GM12878 (cell line): ENCODE results near the gene TAF11L2. TPM values are rescaled to one million over a fixed set of nuclear protein-coding genes. Genes with fewer than 3 reads are reported as not detected.

Experiments used
- ATAC-seq: fragments of 200-7000 bp; cut with Tn5 transposase; 3 replicates; pipeline ENCODE4 v1.9.1; 2020; ENCODE audit warnings: mild to moderate bottlenecking, moderate library complexity
- BruUV-seq: library from RNA; stranded (reverse); fragments of 400-500 nt; replicated peaks from 2 replicates; lab custom pipeline; 2021; lab: Mats Ljungman, UMichigan
- CTCF ChIA-PET: fragments of 300-600 bp; sonication (Branson Sonifier 250); formaldehyde crosslinking; extraction: SDS; loops from one replicate; lab custom pipeline; 2021; ENCODE audit warnings: inconsistent platforms; lab: Yijun Ruan, JAX
- POLR2A ChIA-PET: fragments of 350-600 bp; formaldehyde crosslinking; extraction: SDS; loops from one replicate; lab custom pipeline; 2021; ENCODE audit warnings: inconsistent platforms; lab: Charles Lee
- RAD21 ChIA-PET: fragments of 300-600 bp; sonication (Branson Sonifier 250); formaldehyde crosslinking; loops from one replicate; lab custom pipeline; 2023; ENCODE audit warnings: antibody characterized with exemption; ENCODE audit not compliant: unreplicated experiment; lab: Charles Lee
- SMC1A ChIA-PET: fragments of 300-600 bp; sonication (Branson Sonifier 250); formaldehyde crosslinking; loops from one replicate; lab custom pipeline; 2023; ENCODE audit not compliant: unreplicated experiment, uncharacterized antibody; lab: Charles Lee
- DNase-seq: peaks from one replicate; pipeline ENCODE4 v3.0.0-alpha.2; 2011; ENCODE audit warnings: low read depth, low spot score
- FAIRE-seq: peaks from 3 replicates; lab custom pipeline; 2011; peaks lifted over from hg19 to GRCh38; lab: Jason Lieb, UNC
- H2AFZ ChIP-seq: 2 replicates; pipeline ENCODE4 v1.6.0; 2011; ENCODE audit warnings: low read depth, low read length, control low read depth; ENCODE audit not compliant: control insufficient read depth
- H3K27ac ChIP-seq: 2 replicates; pipeline ENCODE4 v1.5.1; 2011; ENCODE audit warnings: control low read depth; ENCODE audit not compliant: control insufficient read depth, insufficient read depth
- H3K27me3 ChIP-seq, 2 experiments: replicated peaks in 1 of 2; 2 replicates each; pipeline versions ENCODE4 v1.6.0 to v1.6.1; 2011; ENCODE audit warnings: low read length in 1 of 2; ENCODE audit not compliant: control insufficient read depth in 2 of 2, insufficient read depth in 2 of 2
- H3K36me3 ChIP-seq, 2 experiments: 2 replicates each; pipeline ENCODE4 v1.5.1; 2011; ENCODE audit warnings: low read length in 1 of 2; ENCODE audit not compliant: control insufficient read depth in 2 of 2, insufficient read depth in 2 of 2
- H3K4me1 ChIP-seq: 2 replicates; pipeline ENCODE4 v1.6.1; 2011; ENCODE audit warnings: mild to moderate bottlenecking, low read length, moderate library complexity, mixed read lengths; ENCODE audit not compliant: control insufficient read depth, insufficient read depth
- H3K4me2 ChIP-seq: 2 replicates; pipeline ENCODE4 v1.6.0; 2011; ENCODE audit warnings: control low read depth; ENCODE audit not compliant: control insufficient read depth, insufficient read depth
- H3K4me3 ChIP-seq: fragments of 200-600 bp; sonication (generic); 2 replicates; pipeline ENCODE4 v1.5.1; 2016
- H3K79me2 ChIP-seq: 2 replicates; pipeline ENCODE4 v1.6.0; 2011; ENCODE audit warnings: low read length; ENCODE audit not compliant: control insufficient read depth, insufficient read depth
- H3K9ac ChIP-seq: 2 replicates; pipeline ENCODE4 v1.8.0; 2011; ENCODE audit warnings: low read length, control low read depth, mixed read lengths; ENCODE audit not compliant: control insufficient read depth, insufficient read depth
- H3K9me3 ChIP-seq: replicated peaks from 3 replicates; pipeline ENCODE4 v1.5.1; 2011; ENCODE audit warnings: mild to moderate bottlenecking, low read length; ENCODE audit not compliant: control insufficient read depth, insufficient read depth
- H4K20me1 ChIP-seq: 2 replicates; pipeline ENCODE4 v1.6.0; 2011; ENCODE audit not compliant: control insufficient read depth, insufficient read depth
- BACH1 ChIP-seq: fragments of 450-650 bp; IDR thresholded peaks from 2 replicates; pipeline ENCODE4 v1.6.1; 2017; ENCODE audit warnings: mild to moderate bottlenecking, borderline replicate concordance
- PBX3 ChIP-seq: IDR thresholded peaks from 2 replicates; pipeline ENCODE4 v1.6.1; 2011; ENCODE audit warnings: mild to moderate bottlenecking, low read depth, low read length, moderate library complexity; ENCODE audit not compliant: insufficient replicate concordance
- POU2F2 ChIP-seq: IDR thresholded peaks from 3 replicates; pipeline ENCODE4 v1.6.1; 2011; ENCODE audit warnings: low read depth, mild to moderate bottlenecking, low read length, borderline replicate concordance
- RAD51 ChIP-seq: fragments of 450-650 bp; IDR thresholded peaks from 2 replicates; pipeline ENCODE4 v1.6.1; 2016; ENCODE audit warnings: moderate library complexity, mild to moderate bottlenecking, inconsistent platforms
- SMAD1 ChIP-seq: fragments of 450-650 bp; IDR thresholded peaks from 2 replicates; pipeline ENCODE4 v1.6.1; 2018; ENCODE audit warnings: mild to moderate bottlenecking, low read depth; ENCODE audit not compliant: partially characterized antibody
- USF2 ChIP-seq: IDR thresholded peaks from 2 replicates; pipeline ENCODE4 v1.6.1; 2011; ENCODE audit warnings: low read depth, low read length, improper control_type of control experiment, borderline replicate concordance
- WGBS: methylation state at CpG from one replicate; pipeline ENCODE4 v1.1.6; 2016; ENCODE audit warnings: low lambda C conversion rate; ENCODE audit not compliant: insufficient replicate concordance, insufficient coverage; ENCODE audit errors: missing lambda C conversion rate; 5-methylcytosine and 5-hydroxymethylcytosine counted together
- in situ Hi-C: fragments of 300-500 bp; cut with MboI; formaldehyde crosslinking; loops from 9 replicates; pipeline ENCODE4 v1.14.3; 2018; ENCODE audit warnings: mixed read lengths
- intact Hi-C: fragments of 100-400 bp; cut with micrococcal nuclease; formaldehyde crosslinking; loops from one replicate; pipeline ENCODE4 v1.14.2; 2022; ENCODE audit not compliant: unreplicated experiment
- polyA plus RNA-seq, 11 experiments: library from polyadenylated mRNA; depleted of rRNA in 4 of 11; unstranded in 6 of 11; stranded (reverse) in 5 of 11; fragments of >200 nt; fragmentation: Nextera tagmentation in 4 of 11; fragmentation: Illumina TruSeq in 1 of 11; extraction: Ambion mirVana in 4 of 11; extraction: Trizol in 1 of 11; gene quantifications; 1 replicate in 1 of 11; 2 replicates in 10 of 11; pipeline versions ENCODE4 v1.2.1 to v1.2.3, GENCODE V29; 2011 to 2016; ENCODE audit warnings: inconsistent platforms in 2 of 11, missing spikeins in 2 of 11, low read depth in 1 of 11
- total RNA-seq, 4 experiments: library from RNA; depleted of rRNA in 3 of 4; stranded (reverse); fragments of >200 nt in 3 of 4; fragmentation: Illumina TruSeq in 1 of 4; extraction: Trizol in 1 of 4; gene quantifications; 2 replicates each; pipeline versions ENCODE4 v1.2.1 to v1.2.3, GENCODE V29; 2013 to 2021
- TF ChIP-seq, protein P1 (sequence below): IDR thresholded peaks from 2 replicates; pipeline ENCODE4 v1.6.1; 2012; ENCODE audit warnings: mild to moderate bottlenecking, low read depth, low read length

TAF11L2 gene
- total and polyA plus RNA-seq, 10 of the 15 experiments (the other 5 are each of a cell fraction or from before 2014, with no cell fraction given), result not detected

- ATAC-seq, result no peak
- H3K79me2 ChIP-seq, result no peaks in the 10 kb centered on the region
- WGBS, result 23% methylated on average over 4 of the region's 4 CpGs
- no peaks in the 10 kb centered on the region for H4K20me1 ChIP-seq
- no peaks in the 10 kb centered on the region for H3K4me1 ChIP-seq
- no peak overlapping the region for H3K4me3 ChIP-seq
- intact Hi-C loops, result no loop called here
- no TSS peak for BruUV-seq
- H3K9me3 ChIP-seq, result no peaks in the 10 kb centered on the region
- FAIRE-seq, result no peak
- in situ Hi-C loops, result no loop called here
- no peak overlapping the region for H3K27ac ChIP-seq
- ChIA-PET CTCF (no interaction called here), POLR2A (no interaction called here)
- no peak overlapping the region for H3K4me2 ChIP-seq
- TF ChIP-seq, protein P1, sequence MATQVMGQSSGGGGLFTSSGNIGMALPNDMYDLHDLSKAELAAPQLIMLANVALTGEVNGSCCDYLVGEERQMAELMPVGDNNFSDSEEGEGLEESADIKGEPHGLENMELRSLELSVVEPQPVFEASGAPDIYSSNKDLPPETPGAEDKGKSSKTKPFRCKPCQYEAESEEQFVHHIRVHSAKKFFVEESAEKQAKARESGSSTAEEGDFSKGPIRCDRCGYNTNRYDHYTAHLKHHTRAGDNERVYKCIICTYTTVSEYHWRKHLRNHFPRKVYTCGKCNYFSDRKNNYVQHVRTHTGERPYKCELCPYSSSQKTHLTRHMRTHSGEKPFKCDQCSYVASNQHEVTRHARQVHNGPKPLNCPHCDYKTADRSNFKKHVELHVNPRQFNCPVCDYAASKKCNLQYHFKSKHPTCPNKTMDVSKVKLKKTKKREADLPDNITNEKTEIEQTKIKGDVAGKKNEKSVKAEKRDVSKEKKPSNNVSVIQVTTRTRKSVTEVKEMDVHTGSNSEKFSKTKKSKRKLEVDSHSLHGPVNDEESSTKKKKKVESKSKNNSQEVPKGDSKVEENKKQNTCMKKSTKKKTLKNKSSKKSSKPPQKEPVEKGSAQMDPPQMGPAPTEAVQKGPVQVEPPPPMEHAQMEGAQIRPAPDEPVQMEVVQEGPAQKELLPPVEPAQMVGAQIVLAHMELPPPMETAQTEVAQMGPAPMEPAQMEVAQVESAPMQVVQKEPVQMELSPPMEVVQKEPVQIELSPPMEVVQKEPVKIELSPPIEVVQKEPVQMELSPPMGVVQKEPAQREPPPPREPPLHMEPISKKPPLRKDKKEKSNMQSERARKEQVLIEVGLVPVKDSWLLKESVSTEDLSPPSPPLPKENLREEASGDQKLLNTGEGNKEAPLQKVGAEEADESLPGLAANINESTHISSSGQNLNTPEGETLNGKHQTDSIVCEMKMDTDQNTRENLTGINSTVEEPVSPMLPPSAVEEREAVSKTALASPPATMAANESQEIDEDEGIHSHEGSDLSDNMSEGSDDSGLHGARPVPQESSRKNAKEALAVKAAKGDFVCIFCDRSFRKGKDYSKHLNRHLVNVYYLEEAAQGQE, result no peak
- TF ChIP-seq POU2F2, result no peak
- TF ChIP-seq USF2, result no peak
- no peak for TF ChIP-seq SMAD1
- TF ChIP-seq BACH1, result no peak
- no peak for TF ChIP-seq RAD51
- no peak for TF ChIP-seq PBX3
- TF ChIP-seq, all 136 proteins: peak for 0
- Histone ChIP-seq H2AFZ (no peak overlapping the region), H3K36me3 (no peaks in the 10 kb centered on the region), H3K27me3 (no peaks in the 10 kb centered on the region), H3K9ac (no peak overlapping the region)
- DNase-seq, result no peak
- ChIA-PET RAD21 (interaction anchor here (2.0 kb wide), 1 partner anchor 282 kb away, joined by 5 read pairs; no protein-coding TSS in a partner anchor), SMC1A (no interaction called here)
Observed at GRCh38 chr5:17497446-17497845, 585 bp upstream of the TAF11L2 start.
